GM19351 (cell line): ENCODE measurements around the gene CDH8.
"Not testable (repeated sequence)": the region's sequence is repeated elsewhere in the genome, so short reads cannot be mapped to it uniquely, and the experiment has no call there.

ENCODE experiments used
- ATAC-seq: cut with Tn5 transposase; IDR thresholded peaks from one replicate; pipeline ENCODE4 v1.9.1; 2021; ENCODE audit warnings: mild to moderate bottlenecking, moderate library complexity; ENCODE audit not compliant: unreplicated experiment

CDH8 gene

DNA sequence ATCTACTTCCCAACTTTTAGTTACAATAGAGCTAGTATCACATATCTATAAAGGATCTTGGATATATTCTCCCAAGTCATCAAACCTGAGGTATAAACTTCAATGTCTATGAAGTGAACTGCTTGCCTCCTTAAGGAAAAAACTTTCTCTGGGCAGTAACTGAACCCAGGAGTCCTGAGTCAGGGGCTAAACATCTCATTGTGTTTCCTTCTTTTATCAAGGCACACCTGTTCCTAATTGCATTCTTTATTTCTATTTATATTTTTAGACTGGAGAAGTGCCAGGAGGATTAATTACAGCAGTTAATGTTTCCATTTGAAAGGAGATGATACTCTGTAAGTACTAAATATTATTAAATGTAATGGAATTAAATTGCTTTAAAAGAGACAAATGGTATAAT lies 98.6 kb downstream of the CDH8 start:
- no peak for ATAC-seq

DNA sequence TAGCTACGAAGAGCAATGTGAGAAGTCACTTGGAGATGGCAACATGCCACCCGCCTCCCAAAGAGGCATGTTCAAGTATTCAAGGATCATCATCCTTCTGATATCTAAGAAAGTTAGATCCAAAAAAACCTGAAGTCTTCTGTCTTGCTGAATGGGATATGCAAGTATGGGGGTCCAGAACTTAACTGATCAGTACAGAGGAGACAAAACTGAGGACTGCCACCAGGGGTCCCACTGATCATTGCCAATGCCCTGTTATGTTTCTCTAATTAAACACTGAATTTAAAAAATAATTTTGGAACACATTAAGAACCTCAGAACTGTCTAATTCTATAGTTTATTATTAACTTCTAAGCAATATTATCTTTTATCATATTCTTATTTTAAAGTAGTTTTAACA lies 99.7 kb downstream of the CDH8 start:
- ATAC-seq, result no peak

DNA sequence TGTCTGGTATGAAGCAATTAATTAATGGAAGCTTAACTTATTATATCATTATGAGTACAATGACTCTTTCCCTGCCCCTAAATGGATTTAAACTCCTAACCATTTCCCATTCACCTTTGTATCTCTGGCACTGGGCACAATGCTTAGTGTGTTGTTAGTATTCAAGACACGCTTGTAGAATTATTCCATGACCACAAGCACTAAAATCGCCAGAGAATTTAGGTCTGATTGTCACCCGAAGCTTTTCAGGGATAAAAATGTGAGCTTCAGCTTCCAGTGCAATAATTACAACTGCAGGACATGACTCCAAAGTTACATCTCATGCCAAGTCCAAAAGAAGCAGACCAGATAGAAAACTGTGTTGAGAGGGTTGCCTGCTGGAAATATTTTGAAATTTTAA lies 101.6 kb downstream of the CDH8 start:
- no peak for ATAC-seq

DNA sequence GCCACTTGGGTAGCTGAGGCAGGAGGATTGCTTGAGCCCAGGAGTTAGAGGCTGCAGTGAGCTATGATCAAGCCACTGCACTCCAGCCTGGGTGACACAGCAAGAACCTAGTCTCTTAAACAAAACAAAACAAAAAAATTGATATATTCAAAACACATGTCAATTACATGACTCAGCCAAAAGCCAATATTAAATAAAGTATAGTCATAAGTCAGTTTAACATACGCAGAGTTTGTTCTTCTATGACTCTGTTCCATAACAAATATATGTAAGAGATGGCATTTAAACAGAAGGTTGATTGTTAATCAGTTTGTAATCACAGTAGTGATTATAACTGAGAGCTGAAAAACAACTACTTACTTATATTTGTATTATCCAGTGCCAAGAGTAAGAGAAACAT lies 106.5 kb downstream of the CDH8 start:
- ATAC-seq, result no peak

DNA sequence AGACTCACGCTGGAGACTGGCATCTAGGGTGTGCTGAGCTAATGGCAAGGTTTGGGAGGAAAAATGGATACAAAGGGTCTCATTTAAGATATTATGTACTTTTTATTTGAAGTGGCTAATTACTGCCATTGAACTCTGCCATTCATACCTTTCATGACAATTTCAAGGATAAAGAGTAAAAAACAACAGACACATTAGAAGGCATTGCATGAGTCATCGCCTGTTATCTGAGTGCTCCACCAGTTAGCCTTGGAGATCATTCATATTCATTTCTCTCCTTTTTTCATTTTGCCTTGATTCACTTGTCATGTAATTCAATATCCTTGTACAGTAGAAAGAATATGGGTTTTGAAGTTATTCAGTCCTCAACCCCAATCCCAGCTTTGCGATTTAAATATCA lies 109.5 kb downstream of the CDH8 start:
- ATAC-seq, result no peak

DNA sequence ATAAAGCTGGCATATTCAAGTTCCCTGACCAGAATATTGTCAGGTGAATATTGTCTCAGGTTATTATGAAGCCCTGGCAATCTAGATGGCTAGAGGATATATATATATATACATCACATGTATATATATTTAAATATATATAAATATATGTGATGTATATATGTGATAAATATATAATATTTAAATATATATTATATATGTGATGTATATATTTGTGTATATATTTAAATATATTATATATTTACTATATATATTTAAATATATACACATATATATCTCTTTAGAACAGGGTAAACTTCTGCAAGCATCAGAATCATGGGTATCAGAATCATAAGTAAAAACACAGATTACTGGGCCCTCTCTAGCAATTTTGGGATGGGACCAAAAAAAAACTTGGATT lies 112.6 kb downstream of the CDH8 start:
- no peak for ATAC-seq

DNA sequence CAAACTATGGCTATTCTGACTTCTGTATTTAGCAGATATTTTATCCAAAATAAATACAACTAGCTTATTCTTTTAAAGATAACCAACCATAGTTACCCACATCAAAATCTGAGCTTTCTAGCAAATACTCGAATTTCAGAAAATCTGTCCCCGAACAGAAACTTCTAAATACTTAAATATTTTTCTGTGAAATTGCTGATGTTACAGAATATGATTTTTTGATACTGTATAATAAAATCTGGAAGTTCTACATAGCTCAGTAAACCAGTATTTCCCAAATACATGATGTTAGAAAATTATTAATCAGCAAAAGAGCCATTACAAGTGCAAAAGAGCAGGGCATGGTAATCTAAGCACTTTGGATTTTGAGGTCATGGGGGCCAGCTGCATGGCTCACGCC lies 114.9 kb downstream of the CDH8 start:
- no peak for ATAC-seq

DNA sequence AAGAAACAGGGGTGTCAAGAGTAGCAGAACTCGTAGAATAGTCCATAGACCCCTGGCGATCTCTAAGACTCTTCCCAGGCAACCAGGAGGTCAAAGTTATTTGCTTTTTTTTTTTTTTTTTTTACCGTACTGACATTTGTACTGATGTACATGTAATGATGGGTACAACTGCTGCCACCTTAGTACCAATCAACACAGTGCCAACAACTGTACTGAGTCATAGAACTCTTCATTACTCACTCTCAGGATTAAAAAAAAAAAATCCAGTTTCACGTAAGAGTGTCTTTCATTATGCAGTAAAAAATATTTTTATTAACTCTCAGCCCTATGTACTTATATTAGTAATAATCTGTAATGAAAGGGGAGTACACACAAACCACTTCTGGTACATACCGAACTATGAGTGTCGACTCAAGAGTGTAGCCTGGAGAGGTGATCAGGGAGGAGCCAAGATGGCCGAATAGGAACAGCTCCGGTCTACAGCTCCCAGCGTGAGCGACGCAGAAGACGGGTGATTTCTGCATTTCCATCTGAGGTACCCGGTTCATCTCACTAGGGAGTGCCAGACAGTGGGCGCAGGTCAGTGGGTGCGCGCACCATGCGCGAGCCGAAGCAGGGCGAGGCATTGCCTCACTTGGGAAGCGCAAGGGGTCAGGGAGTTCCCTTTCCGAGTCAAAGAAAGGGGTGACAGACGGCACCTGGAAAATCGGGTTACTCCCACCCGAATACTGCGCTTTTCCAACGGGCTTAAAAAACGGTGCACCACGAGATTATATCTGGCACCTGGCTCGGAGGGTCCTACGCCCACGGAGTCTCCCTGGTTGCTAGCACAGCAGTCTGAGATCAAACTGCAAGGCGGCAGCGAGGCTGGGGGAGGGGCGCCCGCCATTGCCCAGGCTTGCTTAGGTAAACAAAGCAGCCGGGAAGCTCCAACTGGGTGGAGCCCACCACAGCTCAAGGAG lies 118.1 kb downstream of the CDH8 start:
- not testable (repeated sequence) for ATAC-seq

DNA sequence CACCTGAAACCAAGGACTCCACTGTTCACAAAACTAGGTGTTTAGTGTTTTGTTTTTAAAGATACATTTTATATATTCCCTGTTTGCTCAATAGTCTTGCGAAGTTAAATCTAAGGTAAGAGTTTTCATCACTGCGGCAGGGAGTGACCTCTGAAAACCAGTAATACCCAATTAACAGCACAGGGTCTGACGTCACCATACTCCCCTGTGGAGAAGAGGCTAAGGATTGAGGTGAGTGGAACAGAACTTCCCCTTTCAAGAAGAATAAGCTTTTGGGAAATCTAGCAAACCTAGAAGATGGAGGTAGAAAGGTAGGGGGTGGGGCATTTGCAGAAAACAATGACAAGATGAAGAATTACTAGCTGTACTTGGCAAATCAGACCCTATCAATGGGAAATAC lies 120.7 kb downstream of the CDH8 start:
- ATAC-seq, result no peak

DNA sequence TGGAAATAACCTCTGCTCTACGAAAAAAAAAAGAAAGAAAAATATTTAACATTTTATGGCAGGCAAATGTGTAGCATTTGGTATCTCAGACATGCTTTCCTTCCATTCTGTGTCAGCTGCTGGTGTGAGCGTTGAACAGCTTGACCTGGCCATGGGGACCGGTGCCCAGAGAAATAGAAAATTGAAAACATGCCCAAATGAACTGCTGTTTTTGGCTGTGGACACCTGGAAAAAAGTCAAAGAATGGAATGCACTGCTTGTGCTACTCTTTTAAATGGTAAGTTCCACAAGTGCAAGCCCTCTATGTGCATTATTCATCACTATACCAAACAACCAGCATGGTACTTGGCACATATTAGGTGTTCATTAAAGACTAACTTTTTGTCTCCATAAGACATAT lies 127.2 kb downstream of the CDH8 start:
- ATAC-seq, result no peak

DNA sequence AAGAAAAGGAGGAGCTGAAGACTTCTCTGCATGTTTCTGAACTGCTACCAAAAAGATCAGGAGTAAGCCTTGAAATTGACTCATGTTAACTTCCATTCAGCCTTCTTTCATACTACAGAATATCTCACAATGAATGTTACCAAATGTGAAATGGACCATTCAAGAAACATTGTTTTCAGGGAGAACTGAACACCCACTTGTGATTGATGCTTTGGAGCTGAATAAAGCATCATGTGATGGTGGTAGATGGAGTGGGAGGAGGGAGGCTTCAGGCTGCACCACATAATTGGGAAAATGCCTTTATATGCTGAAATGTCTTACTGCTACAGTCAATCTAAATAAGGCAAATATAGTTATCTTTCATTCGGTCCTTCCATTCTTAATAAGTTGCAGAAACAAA lies 127.8 kb downstream of the CDH8 start:
- no peak for ATAC-seq

DNA sequence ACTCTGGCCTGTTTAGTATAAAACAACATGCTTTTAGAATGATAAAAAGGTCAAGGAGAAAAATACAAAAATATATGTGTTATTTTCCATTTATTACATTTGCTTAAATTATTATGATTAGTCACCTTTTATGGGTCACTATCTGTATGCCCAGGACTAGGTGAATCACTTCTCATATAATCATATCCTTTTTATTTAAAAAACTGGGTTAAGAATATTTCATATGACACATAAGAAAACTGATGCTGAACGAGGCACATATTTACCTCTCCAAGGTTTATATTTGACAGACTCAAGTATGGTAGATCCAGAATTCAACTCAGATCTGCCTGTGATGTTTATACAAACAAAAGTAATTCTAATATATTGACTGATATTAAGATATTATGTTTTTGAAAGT lies 134.5 kb downstream of the CDH8 start:
- ATAC-seq, result no peak

DNA sequence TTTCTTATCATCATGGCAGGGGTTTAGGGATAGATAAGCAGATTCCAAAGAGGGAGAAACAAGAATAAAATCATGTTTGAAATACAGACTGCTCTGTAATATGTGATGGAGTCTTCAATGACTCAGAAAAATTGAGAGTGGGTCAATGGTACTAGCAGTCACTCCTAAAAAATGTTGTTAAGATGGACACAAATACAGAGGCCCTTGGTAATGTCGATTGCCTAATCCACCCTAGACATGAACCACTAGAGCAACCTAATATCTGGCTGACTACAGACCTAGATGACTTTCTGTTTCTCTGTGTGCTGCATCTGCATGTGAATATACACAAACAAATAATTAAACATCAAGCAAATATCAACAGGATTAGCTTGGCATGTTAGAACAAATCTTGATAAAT lies 135.8 kb downstream of the CDH8 start:
- no peak for ATAC-seq

DNA sequence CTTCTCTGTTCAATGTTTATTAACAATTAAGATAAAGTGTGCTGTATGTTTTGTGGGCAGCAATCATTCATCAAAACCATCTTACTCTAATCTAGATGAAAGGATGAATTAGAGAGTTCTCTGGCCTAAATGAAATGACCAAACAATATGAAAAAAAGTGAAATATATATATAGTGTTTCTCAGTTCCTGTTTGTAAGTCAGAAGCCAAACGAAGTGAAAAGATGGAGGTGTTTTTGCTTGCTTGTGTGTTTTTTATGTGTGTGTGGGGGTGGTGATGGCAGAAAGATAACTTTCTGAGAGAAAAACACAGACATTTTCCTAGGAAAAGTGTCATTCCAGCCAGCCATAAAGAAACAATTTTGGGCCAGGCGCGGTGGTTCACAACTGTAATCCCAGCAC lies 138.6 kb downstream of the CDH8 start:
- ATAC-seq, result no peak

DNA sequence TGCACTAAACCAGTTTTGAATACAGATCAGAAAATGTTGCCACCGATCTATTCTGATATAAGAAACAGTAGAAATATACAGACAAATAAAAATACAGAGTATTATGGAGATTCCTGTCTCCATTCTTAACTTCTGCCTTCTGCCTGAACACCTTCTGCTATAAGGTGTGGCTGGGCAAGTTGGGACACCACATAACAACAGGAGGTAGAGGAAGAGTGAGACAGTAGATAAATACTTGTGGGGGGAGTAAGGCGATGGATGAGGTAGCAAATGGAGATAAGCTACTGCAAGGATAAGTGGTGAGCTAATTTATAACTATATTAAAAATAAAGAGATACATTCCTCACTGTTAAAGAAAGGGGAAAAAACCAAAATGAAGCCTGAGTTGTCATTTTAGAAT lies 143.7 kb downstream of the CDH8 start:
- ATAC-seq, result no peak

DNA sequence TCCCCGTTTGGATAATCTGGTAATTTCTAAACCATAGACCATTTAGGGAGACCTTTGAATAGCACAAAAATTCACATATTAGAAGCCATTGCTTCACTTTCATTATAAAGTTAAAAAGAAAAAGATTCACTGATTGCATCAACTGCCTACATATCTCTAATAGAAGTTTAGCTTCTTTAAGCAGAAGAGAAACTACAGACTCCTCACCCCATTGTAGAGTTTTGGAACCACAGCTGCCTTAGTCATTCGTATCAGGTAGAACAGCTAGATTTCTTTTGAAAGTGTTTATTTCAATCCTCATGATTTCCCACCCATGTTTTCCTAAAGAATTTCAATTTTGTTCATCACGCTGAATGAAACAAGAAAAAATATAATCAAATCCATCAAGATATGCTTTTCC lies 144.8 kb downstream of the CDH8 start:
- ATAC-seq, result no peak

DNA sequence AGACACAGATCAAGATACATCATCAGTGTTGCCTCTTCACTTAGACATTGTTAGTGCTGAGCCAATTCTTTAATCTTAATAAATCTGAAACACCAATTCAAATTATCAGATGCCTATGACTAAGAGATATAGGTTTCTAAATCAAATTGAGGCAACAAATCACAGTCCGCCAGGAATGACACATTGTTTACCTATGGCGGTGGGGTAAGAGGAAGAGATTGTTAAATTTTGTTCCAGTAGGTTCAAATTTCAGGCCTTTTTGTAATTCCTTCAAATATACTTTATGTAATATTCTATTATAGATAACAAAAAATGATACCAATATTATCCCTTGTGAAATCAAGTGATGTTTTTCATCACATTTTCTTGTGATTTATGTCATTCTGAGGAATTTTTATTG lies 145.9 kb downstream of the CDH8 start:
- no peak for ATAC-seq

DNA sequence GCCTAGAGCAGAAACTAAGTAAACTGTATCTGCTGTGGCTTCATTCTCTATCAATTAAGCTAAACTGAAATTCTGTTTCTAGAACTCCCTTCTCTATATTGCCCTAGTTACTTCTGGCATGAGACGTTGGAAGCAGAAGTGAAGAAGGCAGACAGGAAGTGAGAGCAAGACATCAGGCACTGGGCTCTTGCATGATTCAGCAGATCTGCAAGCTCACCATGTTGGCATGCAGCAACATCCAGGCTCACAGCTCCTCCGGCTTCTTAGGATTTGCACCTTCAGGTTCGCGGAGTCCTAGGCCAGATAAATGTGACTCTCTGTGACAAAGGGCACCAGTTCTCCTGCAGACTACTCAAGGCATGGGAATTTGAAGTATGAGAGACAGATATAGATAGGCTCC lies 148.3 kb downstream of the CDH8 start:
- ATAC-seq, result no peak

DNA sequence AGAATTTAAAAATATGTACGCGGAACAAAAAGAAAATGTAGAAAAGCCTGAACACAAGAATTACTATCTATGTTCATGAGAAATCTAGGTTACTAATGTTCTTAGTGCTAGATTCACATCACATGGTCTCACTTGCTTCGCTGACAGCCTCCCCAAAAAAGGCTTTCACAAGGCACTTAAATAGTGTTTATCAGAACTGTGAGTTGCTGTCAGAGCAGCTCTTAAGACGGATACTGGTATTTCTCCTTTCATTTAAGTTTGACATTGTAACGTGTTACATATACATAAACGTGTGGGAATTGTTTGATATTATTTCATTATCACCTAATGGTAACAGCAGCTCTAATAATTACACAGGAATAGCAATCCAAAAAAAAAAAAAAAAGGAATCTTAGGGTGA lies 150.9 kb downstream of the CDH8 start:
- no peak for ATAC-seq

DNA sequence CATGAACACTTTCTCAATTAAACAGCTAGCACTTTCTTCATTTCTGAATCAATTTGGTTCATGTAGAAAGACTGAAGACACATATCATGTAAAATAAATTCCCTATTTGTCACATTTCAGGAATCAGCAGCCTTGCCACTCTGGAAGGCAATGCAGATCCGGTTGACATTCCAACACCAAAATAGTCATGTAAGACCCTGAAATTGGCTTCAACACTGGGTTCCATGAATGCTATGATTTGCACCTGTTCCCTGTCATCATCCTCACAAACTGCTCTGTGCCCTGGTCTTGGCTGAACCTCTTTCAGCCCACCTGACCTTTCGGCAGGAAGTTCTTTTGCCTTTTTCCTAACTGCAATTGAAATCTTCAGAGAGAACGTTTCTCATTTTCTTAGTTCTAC lies 156.9 kb downstream of the CDH8 start:
- ATAC-seq, result no peak

DNA sequence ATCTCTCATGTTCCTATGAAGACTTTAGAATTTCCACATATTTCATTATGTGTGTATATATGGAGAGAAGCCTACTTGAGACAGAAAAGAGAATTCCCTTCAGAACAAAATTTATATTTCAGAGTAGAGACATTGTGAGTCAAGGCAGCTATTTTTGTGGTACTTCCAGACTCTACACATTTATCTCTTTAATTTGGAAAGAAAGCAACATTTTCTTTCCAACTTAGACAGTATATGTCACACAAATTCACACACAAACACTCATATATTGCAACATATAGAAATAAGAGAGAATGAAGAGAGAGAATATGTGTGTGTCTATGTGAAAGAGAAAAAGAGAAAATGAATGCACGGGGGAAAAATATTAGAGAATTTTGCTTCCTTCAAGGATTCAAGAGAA lies 158.8 kb downstream of the CDH8 start:
- ATAC-seq, result no peak

DNA sequence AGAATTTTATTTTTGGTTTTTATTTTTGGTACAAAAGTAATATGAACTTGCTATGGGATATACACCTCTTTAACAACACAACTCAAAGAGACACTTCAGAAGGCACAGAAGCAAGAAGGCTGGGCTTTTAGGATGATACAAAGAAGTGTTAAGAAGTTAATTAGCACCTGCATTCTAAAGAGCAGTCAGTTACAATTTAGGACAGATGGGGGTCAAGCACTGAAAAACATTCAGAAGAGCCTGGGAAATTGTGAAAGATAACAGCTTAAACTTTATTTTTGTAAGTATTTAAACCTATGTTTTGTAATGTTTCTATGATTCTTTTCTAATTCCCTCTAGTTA lies 163.5 kb downstream of the CDH8 start:
- ATAC-seq, result no peak
